ENCODE data around the gene FMN1. TPM values are rescaled to one million over a fixed set of nuclear protein-coding genes. Genes with fewer than 3 reads are reported as not detected.

Gene FMN1
- polyA plus RNA-seq, 5 donors: 3.1 to 9.4 (median 6.8) TPM

DNA sequence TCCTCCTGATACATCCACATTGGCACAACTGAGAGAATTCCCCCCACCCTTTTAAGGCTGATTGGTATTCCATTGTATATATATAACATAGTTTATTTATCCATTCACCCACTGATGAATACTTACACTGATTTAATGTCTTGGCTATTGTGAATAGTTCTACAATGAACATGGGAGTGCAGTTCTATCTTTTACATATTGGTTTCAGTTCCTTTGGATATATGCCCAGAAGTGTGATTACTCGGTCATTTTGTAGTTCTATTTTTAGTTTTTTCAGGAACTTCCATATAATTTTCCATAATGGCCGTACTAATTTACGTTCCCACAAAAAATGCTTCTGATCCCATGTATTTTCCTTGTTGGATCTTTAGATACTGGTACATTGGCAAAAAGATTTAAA is 135.3 kb downstream of the FMN1 start:
- DNase-seq: no peak

DNA sequence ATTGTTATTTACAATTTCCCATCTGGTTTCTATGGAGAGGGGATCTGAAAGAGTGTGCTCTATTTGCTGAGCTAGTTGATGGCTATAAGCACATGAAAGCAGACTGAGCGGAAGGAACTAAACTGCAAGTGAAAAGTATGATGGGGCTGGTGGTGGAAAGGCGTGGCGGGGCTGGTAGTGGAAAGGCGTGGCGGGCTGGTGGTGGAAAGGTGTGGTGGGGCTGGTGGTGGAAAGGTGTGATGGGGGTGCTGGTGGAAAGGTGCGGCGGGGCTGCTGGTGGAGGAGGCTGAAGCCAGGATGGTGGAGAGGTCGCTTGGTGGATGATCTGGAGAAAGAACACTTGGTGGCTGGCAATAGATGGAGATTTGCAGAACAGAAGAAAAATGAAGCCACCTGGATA is 136.7 kb downstream of the FMN1 start:
- no peak for DNase-seq

DNA sequence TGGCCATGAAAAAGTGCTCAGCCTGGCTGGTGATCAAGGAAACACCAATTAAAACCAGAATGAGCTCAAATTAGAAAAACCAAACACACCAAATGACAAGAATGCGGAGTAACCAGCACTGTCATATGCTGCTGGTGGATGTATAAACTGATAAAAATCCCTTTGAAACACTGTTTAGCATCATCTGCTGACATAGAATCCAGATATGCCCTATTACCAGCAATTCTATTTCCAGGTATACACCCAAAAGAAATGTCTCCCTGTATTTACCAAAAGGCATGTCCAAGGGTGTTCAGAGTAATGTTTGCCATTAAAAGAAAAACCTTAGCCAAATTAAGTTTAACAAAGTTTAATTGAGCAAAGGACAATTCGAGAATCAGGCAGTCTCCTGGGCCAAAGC is 138.6 kb downstream of the FMN1 start:
- DNase-seq: no peak

DNA sequence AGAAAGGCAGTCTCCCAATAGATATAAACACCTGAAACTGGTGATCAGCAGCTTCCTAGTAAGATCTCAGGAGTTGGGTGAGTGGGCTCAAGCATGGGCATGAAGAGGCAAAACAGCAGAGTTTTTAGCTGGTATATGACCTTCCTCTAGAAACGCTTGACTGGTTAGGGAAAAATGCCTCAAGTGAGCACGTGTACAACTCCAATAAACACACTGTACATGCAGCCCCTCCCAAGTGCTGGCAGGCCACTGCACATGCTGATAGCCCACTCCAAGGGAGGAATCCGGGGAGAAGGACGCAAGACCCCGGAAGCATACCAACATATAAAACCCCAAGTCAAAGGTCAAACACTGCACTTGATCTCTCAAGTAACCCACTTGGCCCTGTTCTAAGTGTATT is 143.0 kb downstream of the FMN1 start:
- no peak for DNase-seq

DNA sequence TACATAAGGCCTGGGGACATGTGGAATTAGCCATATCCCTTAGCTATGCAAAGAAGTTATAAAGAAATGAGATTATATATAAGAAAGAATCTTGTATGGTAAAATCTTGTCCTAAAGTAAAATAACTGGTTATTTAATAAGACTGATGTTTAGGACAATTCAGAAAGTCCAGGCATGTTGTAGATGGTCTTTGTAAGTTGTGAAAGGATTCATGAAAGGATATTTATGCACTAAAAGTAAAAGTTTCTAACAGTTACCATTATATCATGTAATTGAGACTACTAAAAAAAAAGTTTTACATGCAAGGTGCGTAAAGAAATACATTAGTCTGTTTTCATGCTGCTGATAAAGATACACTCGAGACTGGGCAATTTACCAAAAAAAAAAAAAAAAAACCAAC is 146.3 kb downstream of the FMN1 start:
- DNase-seq: no peak

DNA sequence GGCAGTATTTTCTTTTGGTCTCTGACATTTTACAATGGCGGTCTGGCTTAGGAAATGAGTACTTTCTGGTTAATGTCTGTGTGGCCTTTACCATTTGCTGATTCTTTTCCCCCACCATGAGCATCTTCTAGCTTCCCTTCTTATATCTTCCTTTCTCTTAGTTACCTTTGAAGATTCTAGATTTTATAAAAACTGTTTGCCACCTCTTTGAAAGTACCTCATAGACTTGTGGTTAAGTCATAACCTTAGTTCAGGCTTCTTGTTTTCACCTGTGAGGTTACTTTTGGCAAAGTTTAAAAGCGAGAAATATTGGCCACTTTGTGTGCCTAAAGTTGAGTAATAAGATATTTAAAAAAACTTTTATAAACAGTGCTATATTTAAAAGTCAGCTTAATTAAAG is 147.4 kb downstream of the FMN1 start:
- DNase-seq: no peak

DNA sequence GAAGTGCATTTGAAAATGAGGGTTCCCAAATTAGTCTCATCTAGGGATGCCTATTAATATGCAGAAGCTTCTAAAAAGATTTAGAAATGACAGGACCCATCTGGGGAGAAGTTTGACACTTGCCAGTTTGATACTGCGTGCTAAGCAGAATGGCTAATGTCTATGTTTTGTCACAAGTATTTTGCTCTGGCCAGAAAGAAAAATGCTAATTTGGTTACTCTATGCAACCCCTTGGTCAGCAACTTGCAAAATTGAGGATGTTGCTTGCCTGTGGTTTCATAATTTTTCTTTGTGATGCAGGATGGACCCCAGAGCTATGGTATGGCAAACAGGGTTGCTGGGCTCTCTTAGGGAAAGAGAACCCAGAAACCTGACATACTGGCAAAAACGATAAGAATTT is 148.2 kb downstream of the FMN1 start:
- DNase-seq: no peak

DNA sequence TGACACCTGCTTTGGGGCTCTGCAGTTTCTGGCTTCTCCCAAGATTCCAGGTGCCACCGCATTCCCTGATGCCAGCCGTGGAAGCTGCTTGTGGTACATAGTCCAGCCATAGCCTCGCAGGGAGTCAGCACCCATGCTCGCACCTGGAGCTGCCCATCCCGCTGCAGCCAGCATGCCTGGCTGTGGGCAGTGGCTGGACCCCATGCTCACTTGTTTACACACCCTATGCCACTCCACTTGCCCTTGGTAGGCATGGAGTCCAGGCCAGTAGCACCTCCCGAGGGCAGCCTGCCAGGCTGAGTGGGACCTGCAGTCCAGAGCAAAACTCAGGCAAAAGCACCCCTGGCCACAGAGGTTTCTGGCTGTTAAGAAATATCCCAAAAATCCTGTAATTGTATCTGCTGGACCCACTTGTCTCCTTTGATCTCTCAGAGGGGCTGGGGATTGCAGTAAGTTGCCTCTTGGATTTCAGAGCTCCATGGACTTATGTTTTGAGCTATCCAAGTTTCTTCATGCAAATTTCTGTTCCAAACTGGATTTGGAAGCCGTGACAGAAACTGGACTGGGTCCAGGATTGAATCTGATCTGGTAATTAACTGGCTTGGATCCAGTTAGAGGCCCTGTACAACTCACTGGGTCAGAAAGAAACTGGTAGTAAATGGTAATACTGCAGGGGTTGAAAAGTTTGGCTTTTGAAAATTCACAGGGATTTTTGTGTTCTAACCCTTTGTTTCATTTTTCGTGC is 149.3 kb downstream of the FMN1 start:
- no peak for DNase-seq

DNA sequence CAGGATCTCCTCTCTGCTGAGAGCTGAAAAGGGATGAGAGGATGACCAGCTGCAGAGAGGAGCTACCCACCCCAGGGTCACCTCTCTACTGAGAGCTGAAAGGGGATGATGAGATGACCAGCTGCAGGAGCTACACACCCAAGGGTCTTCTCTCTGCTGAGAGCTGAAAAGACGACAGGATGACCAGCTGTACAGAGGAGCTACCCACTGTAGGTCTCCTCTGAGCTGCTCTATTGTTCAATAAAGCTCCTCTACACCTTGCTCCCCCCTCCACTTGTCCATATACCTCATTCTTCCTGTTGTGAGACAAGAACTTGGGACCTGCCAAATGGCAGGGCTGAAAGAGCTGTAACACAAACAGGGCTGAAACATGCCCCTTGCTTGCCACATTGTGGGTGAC is 149.9 kb downstream of the FMN1 start:
- no peak for DNase-seq

DNA sequence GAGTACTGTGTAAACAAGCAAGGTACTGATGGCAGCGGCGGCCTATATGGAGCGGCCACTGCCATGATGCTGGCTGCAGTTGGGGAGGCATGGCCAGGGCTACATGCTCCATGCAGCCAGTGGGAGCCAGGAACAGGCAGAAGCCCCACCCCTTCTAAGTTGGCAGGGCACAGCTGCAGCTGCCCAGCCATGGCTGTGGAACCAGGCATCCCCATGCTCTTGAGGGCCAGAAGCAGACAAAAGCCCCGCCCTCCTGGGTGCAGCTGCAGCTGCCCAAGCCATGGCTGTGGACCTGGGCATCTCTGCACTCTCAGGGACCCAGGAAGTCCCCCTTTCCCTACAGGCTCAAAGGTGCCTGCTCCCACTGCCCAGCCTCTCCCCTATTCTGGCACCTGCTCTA is 150.9 kb downstream of the FMN1 start:
- no peak for DNase-seq

DNA sequence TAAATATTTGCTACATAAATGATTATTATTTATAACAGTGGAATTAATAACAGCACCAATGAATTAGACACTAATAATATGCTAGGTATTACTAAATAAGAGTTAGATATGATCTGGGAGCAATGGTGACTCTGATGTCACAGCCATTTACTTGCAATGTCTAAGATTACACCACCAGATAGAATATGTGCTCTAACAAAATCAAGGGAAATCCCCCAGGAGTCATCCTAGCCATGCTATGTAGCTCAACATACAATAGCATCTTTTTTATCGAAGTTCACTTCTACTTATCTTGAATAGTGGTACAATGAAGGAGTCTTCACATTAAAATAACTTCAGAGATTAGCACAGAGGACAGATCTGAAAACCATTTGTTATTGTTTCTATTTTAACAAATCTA is 154.0 kb downstream of the FMN1 start:
- no peak for DNase-seq

DNA sequence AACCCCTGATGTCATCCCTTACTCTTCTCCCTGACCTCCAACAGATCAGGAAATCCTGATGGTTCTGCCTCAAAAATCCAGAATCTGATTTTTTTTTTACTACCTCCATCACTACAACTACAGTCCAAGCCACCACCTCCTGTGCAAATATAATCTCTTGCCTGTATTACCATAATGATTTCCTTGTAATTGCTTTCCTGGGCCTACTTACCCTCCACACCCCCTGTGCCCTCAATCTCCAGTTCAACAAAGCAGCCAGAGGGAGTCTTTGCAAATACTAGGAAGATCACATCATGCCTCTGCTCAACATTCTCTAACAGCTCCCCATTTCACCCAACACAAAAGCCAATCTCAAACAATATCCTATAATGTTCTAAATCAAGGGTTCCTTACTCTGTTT is 159.9 kb downstream of the FMN1 start:
- no peak for DNase-seq

DNA sequence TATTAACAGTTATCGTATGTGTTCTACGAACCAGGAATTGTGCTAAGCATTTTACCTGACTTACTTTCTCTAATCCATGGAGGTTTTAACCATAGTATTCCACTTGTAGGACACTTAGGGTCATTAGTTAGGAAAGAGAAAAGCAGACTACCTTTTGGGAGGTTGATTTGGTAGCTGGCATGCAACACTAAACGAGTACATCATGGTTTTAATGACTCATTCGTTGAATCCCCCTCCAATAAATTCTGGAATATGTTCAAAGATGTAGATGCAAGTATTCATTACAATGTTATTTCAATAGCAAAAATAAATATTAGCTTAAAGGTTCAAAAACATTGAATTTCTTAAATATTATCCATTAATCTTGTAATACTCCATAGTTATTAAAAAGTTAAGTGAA is 162.5 kb downstream of the FMN1 start:
- DNase-seq: no peak

DNA sequence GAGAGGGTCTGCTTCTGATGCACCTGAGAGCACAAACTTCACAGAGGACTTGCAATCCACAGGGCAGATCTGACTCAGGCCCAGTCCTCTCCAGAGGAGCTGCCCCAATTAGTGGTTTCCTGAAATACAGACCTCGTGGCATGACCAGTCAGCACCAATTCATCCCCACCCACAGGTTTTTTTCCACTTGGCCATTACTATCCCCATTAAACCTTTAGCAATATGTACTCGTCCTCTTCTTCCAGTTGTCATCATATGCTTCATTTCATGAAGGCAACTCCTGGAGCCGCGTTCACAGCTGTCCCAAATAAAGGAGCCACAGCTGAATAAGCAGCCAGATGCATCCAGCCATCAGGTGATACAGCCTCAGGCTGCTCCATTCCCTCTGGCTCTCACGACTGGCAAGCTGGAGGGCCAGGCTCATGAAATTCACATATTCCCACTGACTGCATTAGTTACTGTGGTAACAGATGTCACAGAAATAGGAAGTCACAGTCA is 163.1 kb downstream of the FMN1 start:
- no peak for DNase-seq

DNA sequence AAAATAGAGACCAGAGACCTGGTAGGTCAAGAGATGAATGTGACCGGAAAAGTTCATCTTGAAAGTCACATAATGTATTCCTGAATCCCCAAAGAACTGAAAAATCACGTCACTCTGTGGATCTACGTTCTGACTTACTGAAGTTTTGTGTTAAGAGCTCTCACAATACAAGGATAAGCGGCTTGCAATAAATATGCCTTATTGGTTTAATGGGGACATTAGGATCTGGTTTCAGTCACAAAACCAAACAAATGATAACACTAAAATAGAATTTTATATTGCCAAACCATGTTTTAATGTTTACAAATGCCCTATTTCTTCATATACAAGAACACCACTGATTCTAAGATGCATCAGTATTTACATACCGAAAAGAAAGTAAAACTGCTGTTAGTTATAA is 164.2 kb downstream of the FMN1 start:
- DNase-seq: no peak

DNA sequence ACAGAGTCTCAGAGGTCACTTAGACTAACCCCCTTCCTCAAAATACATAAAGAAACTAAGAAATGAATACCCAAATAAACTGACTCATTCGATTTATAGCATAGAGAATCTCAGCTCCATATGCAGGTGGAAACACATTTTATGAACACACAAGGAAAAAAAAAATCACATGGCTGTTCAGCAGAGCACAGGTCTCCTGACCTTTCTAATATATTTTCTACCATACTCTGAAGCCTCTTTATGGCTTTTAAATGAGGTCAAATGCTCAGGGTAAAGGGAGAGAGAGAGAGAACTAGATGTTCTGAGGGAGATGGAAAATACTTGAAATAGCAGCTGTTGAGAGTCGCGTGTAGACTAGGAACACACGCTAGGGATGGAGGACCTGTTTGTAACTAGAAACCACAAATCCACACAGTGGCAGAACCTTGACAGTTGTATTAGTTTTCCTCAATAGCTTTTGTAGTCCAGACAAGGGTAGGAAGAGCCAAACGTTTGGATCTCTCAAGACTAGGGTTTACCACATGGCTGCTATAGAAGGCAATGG is 165.3 kb downstream of the FMN1 start:
- no peak for DNase-seq

DNA sequence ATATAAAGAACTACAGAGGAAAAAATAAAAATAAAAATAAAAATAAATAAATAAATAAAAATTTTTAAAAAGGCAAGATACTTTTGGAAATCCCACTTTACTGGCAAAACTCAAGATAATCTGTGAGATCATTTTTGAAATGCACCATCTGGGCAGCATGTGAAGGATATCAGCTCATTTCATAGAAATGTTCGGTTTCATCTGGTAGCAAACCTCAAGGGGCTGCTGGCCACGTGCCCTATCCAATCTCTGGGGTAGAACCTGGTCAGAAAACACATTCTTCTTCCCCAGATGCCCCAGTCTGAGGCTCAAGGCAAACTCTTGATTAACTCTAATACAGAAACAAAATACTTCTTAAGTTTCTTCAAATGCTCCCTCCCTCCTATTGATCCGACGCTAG is 166.0 kb downstream of the FMN1 start:
- no peak for DNase-seq

DNA sequence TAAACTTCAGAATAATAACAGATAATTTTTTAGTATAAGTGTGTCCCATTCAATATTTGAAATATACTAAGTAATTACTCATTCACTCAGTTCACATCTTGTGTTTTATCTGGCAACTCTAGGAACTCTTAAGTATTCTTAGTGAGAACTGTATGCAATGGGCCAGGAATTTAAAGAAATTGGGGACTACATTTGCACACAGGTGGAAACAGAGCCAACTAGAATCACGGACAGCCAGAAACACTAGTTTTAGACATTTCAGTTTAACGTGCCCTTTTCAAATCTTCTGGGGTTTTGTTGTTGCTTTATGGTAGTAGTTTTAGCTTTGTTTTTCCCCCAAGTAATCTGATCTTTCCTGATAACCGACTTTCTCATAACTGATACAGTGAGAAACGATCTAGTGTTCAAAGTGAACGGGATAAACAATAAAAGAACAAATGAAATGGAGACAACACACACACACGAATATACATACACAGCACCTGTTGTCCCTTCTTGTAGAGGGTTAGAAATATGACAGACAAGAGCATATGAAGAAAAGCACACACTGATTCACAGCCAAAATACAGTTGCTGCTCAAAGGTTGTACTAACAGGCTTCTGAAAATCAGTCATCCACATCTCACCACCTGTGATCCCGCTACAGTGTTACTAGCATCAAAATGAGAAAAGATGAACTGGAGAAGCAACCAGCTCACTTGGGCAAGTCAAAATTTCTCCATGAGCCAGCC is 167.0 kb downstream of the FMN1 start:
- no peak for DNase-seq

DNA sequence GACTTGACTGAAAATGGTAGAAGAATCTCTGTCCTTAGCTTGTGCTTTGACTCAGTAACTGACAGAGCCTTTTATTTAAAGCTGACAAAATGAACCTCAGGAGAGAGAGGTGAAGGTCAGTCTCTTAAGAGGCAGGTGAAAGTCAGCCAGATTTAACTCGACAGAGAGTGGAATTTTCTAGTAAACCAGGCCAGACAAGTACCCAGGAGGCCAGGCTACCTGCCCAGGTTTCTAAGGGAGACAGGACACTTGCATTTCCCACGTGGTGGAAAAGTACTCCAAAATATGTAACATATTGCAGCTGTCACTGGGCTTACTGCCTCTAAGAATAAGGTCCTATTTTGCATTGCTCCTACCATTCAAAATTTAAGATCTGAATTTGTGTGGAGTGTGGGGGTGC is 167.9 kb downstream of the FMN1 start:
- DNase-seq: peak in 1 of 2 donors; percentile 24

DNA sequence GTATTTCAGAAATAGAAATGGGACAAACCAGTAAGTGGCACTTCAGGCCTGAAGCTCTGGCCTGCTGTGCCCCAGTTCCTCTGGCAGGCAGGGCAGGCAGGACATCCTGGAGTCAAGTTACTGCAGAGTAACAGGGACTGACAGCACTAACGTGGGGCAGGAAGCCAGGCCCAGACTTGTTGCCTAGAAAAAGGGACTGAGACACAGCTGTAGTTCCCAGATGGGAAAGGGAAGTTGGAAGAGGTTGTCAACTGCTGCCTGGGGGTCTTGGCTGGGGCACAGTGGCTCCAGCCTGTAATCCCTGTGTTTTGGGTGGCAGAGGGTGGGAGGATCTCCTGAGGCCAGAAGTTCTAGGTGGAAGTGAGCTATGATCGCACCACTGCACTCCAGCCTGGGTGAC is 171.9 kb downstream of the FMN1 start:
- DNase-seq: peak; percentile 30 to 39

DNA sequence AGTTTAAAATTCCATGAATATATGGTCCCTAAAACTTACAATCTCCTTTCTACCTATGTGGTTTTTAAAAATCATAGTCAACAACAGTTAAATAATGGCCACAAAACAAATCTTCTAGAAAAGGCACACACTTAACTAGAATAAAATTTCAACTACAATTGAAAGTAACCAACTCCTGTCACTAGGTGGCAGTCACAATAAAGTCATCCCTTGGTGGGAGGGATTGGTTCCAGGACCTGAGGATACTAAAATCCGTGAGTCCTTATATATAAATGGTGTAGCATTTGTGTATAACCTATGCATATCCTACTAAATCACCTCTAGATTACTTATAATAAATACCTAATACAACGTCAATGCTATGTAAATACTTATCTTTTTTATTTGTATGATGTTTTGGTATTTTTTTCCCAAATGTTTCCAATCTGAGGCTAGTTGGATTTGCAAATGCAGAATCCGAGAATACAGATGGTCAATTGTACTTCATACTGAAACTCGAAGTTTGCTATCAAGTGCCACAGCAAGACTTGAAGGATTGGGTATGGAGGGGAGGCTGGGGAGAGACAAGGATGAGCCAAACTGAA is 172.6 kb downstream of the FMN1 start:
- DNase-seq: no peak

DNA sequence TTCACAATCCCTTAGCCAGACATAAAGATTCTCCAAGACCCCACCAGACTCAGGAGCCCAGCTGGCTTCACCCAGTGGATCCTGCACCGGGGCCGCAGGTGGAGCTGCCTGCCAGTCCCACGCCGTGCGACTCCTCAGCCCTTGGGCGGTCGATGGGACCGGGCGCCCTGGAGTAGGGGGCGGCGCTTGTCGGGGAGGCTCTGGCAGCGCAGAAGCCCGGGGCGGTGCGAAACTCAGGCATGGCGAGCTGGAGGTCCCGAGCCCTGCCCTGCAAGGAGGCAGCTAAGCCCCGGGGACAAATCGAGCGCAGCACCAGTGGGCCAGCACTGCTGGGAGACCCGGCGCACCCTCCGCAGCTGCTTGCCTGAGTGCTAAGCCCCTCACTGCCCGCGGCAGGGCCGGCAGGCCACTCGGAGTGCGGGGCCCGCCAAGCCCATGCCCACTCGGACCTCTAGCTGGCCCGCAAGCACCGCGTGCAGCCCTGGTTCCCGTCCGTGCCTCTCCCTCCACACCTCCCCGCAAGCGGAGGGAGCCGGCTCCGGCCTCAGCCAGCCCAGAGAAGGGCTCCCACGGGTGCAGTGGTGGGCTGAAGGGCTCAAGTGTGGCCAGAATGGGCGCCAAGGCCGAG is 175.0 kb downstream of the FMN1 start:
- no peak for DNase-seq
